ENCODE results near the gene TNFRSF4. TPM values are rescaled to one million over a fixed set of nuclear protein-coding genes. Genes with fewer than 3 reads are reported as not detected.

Gene TNFRSF4
- total RNA-seq, 1 experiment from 2014 or later: 0.37 TPM

- TF ChIP-seq RAD21 (IDR thresholded peaks at IDR 0.05; ENCODE audit: low read depth) (no peak), POLR2A (IDR thresholded peaks at IDR 0.05; ENCODE audit: borderline replicate concordance, extremely low read depth, insufficient read depth, insufficient read length) (no peak), CEBPB (IDR thresholded peaks at IDR 0.05; ENCODE audit: low read depth) (no peak), ZNF274 (IDR thresholded peaks at IDR 0.05; ENCODE audit: low read depth, low read length) (no peak), SP1 (IDR thresholded peaks at IDR 0.05; ENCODE audit: low read depth) (no peak), ELF1 (IDR thresholded peaks at IDR 0.05; ENCODE audit: borderline replicate concordance, low read depth) (no peak), ATF3 (IDR thresholded peaks at IDR 0.05) (no peak), EZH2 (IDR thresholded peaks at IDR 0.05) (no peak), SRF (IDR thresholded peaks at IDR 0.05; ENCODE audit: low read depth) (no peak), CBX3 (IDR thresholded peaks at IDR 0.05; ENCODE audit: low read depth) (no peak), POLR2AphosphoS5 (IDR thresholded peaks at IDR 0.05; ENCODE audit: low read depth, low read length) (no peak), SIN3A (IDR thresholded peaks at IDR 0.05; ENCODE audit: low read depth) (no peak)
- TF ChIP-seq, protein P1, sequence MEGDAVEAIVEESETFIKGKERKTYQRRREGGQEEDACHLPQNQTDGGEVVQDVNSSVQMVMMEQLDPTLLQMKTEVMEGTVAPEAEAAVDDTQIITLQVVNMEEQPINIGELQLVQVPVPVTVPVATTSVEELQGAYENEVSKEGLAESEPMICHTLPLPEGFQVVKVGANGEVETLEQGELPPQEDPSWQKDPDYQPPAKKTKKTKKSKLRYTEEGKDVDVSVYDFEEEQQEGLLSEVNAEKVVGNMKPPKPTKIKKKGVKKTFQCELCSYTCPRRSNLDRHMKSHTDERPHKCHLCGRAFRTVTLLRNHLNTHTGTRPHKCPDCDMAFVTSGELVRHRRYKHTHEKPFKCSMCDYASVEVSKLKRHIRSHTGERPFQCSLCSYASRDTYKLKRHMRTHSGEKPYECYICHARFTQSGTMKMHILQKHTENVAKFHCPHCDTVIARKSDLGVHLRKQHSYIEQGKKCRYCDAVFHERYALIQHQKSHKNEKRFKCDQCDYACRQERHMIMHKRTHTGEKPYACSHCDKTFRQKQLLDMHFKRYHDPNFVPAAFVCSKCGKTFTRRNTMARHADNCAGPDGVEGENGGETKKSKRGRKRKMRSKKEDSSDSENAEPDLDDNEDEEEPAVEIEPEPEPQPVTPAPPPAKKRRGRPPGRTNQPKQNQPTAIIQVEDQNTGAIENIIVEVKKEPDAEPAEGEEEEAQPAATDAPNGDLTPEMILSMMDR (IDR thresholded peaks at IDR 0.05 in 2 of 3, conservative IDR thresholded peaks at IDR 0.05 in 1 of 3; ENCODE audit: borderline replicate concordance in 1 of 3, insufficient read depth in 1 of 3, low read depth in 2 of 3, low read length in 2 of 3): no peak
- no peak for ATAC-seq
- no peak overlapping the region for H3K27ac ChIP-seq (ENCODE audit: low read depth, low read length)
- no peaks in the 10 kb centered on the region for H3K79me2 ChIP-seq (ENCODE audit: insufficient read depth, low read length)
- BruUV-seq (replicated peaks): no TSS peak
- RAD21 ChIA-PET (ENCODE audit: low non-redundant PET in 1 of 2, low total read pairs in 2 of 2, uncharacterized antibody in 2 of 2, unreplicated experiment in 2 of 2): no interaction called here
- no peak overlapping the region for H3K9ac ChIP-seq (ENCODE audit: low read length)
- no peak overlapping the region for H3K4me2 ChIP-seq (ENCODE audit: low read length)
- no peaks in the 10 kb centered on the region for H3K36me3 ChIP-seq (ENCODE audit: control insufficient read depth in 1 of 2, insufficient read depth in 2 of 2, low read length in 2 of 2)
- no peak for DNase-seq (ENCODE audit: low read depth, low spot score)
- no peaks in the 10 kb centered on the region for H4K20me1 ChIP-seq (ENCODE audit: insufficient read depth)
- no peaks in the 10 kb centered on the region for H3K9me3 ChIP-seq (ENCODE audit: control insufficient read depth in 1 of 2, insufficient read depth in 1 of 2, low read depth in 1 of 2, low read length in 2 of 2)
- H3K4me3 ChIP-seq (replicated peaks in 1 of 2; ENCODE audit: low read depth in 1 of 2, low read length in 2 of 2): no peak overlapping the region
- no peaks in the 10 kb centered on the region for H3K9me2 ChIP-seq (ENCODE audit: insufficient read depth)
- H3K27me3 ChIP-seq (ENCODE audit: insufficient read depth, low read length): no peaks in the 10 kb centered on the region
- H2AFZ ChIP-seq (ENCODE audit: low read depth, low read length, poor library complexity, severe bottlenecking): no peak overlapping the region
- POLR2A ChIA-PET: no interaction called here
- CTCF ChIA-PET: no interaction called here
- intact Hi-C loops (cut with micrococcal nuclease): no loop called here
- peaks cover 2 to 9% of the 10 kb centered on the region in 2 experiments; a peak in 1 of 4 replicates for H3K4me1 ChIP-seq (ENCODE audit: control insufficient read depth in 1 of 2, insufficient read depth in 2 of 2, low read length in 2 of 2)
These were observed 35.1 kb downstream of the TNFRSF4 start for GRCh38 chr1:1178794-1179331.

Data from HCT116 (cell line).